Smooth muscle cell (in vitro differentiated cells): ENCODE data around the gene MED27. TPM values are rescaled to one million over a fixed set of nuclear protein-coding genes. Genes with fewer than 3 reads are reported as not detected.

Experiments used
- DNase-seq: peaks from one replicate; lab custom pipeline; 2025; ENCODE audit not compliant: unreplicated experiment; lab: John Stamatoyannopoulos, UW
- H2AFZ ChIP-seq: fragments of 200-600 bp; sonication (generic); 2 replicates; pipeline ENCODE4 v1.6.0; 2016; ENCODE audit warnings: antibody characterized with exemption, low read depth, mild to moderate bottlenecking
- H3F3A ChIP-seq: fragments of 200-600 bp; sonication (generic); 2 replicates; pipeline ENCODE4 v1.6.0; 2017; ENCODE audit warnings: antibody characterized with exemption, low read depth
- H3K27ac ChIP-seq: fragments of 200-600 bp; sonication (generic); 2 replicates; pipeline ENCODE4 v1.5.1; 2016; ENCODE audit warnings: low read depth, mild to moderate bottlenecking
- H3K27me3 ChIP-seq: fragments of 200-600 bp; sonication (generic); 2 replicates; pipeline ENCODE4 v1.6.1; 2016; ENCODE audit warnings: low read depth, mild to moderate bottlenecking
- H3K36me3 ChIP-seq: fragments of 200-600 bp; sonication (generic); 2 replicates; pipeline ENCODE4 v1.5.1; 2016; ENCODE audit warnings: low read depth
- H3K4me1 ChIP-seq: fragments of 200-600 bp; sonication (generic); 2 replicates; pipeline ENCODE4 v1.5.1; 2016; ENCODE audit warnings: low read depth
- H3K4me2 ChIP-seq: fragments of 200-600 bp; sonication (generic); 2 replicates; pipeline ENCODE4 v1.6.0; 2016; ENCODE audit warnings: mild to moderate bottlenecking
- H3K4me3 ChIP-seq: fragments of 200-600 bp; sonication (generic); 2 replicates; pipeline ENCODE4 v1.5.1; 2016; ENCODE audit warnings: mild to moderate bottlenecking
- H3K79me2 ChIP-seq: fragments of 200-600 bp; sonication (generic); 2 replicates; pipeline ENCODE4 v1.6.0; 2016; ENCODE audit warnings: low read depth, mild to moderate bottlenecking
- H3K9ac ChIP-seq: fragments of 200-600 bp; sonication (generic); 2 replicates; pipeline ENCODE4 v1.6.0; 2016; ENCODE audit warnings: low read depth
- H3K9me3 ChIP-seq: fragments of 200-600 bp; sonication (generic); replicated peaks from 2 replicates; pipeline ENCODE4 v1.5.1; 2016; ENCODE audit warnings: low read depth
- H4K20me1 ChIP-seq: fragments of 200-600 bp; sonication (generic); 2 replicates; pipeline ENCODE4 v1.6.0; 2016; ENCODE audit warnings: low read depth
- WGBS: methylation state at CpG from one replicate; pipeline ENCODE4 v1.1.7; 2016; ENCODE audit warnings: low lambda C conversion rate; 5-methylcytosine and 5-hydroxymethylcytosine counted together
- polyA plus RNA-seq: library from polyadenylated mRNA; unstranded; fragments of >200 nt; fragmentation: Nextera tagmentation; extraction: Ambion mirVana; gene quantifications from 2 replicates; pipeline ENCODE4 v1.2.1, GENCODE V29; 2016
- total RNA-seq: library from RNA; depleted of rRNA; stranded (reverse); fragments of >200 nt; gene quantifications from 2 replicates; pipeline ENCODE4 v1.2.3, GENCODE V29; 2014
- TF ChIP-seq, protein P1 (sequence below): fragments of 200-600 bp; sonication (generic); IDR thresholded peaks from 2 replicates; pipeline ENCODE4 v1.5.1; 2017; ENCODE audit warnings: borderline replicate concordance, mild to moderate bottlenecking, antibody characterized with exemption; ENCODE audit not compliant: insufficient read depth, poor library complexity, severe bottlenecking

Gene MED27
- total and polyA plus RNA-seq, 2 experiments from 2014 or later = 24.0 to 50.0 TPM

DNA sequence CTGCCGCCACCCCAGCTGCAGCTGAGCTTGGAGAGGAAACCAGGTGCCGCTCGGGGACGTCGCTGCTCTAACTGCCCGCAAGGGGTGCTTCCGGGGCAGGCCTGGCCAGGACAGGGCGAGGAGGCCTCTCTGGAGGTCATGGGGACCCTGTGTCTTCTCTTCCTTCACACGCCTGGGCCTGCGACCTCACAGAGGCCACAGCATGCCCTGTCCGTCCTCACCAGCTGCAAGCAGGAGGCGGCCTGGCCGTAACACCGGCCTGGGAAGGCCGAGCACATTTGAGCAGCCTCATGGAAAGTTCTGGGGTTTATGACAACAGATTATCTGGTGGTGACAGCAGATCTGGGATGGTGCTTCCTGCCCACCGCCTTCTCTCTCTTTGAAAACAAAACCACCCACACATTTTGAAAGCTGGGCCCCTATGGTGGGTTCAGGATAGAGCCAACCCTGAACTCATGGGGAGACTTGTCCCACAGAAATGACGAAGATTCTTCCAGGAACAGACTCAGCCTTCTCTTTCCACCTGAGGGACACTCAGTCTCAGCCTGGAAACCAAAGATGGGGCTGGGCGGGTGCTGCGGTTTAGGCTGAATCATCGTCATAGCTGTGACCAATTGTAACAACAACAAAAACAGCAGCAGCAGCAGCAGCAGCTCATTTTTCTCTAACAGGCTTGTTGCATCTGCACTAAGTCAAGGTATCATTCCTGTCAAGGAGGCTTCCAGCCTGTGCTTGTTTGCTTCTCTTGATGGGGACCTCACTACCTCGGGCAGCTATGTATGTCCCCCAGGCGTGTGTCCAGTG is 240.2 kb downstream of the MED27 start:
- no peaks in the 10 kb centered on the region for H3K36me3 ChIP-seq
- H3K4me2 ChIP-seq = no peak overlapping the region
- H3F3A ChIP-seq = no peaks in the 10 kb centered on the region
- no peaks in the 10 kb centered on the region for H3K9me3 ChIP-seq
- no peak for DNase-seq
- H3K79me2 ChIP-seq = no peaks in the 10 kb centered on the region
- no peaks in the 10 kb centered on the region for H3K27me3 ChIP-seq
- no peaks in the 10 kb centered on the region for H3K4me1 ChIP-seq
- H4K20me1 ChIP-seq = no peaks in the 10 kb centered on the region
- WGBS = 68% methylated on average over 22 of the region's 22 CpGs
- no peak overlapping the region for H3K27ac ChIP-seq
- no peak overlapping the region for H3K4me3 ChIP-seq
- no peak overlapping the region for H2AFZ ChIP-seq
- H3K9ac ChIP-seq = no peak overlapping the region
- TF ChIP-seq, protein P1, sequence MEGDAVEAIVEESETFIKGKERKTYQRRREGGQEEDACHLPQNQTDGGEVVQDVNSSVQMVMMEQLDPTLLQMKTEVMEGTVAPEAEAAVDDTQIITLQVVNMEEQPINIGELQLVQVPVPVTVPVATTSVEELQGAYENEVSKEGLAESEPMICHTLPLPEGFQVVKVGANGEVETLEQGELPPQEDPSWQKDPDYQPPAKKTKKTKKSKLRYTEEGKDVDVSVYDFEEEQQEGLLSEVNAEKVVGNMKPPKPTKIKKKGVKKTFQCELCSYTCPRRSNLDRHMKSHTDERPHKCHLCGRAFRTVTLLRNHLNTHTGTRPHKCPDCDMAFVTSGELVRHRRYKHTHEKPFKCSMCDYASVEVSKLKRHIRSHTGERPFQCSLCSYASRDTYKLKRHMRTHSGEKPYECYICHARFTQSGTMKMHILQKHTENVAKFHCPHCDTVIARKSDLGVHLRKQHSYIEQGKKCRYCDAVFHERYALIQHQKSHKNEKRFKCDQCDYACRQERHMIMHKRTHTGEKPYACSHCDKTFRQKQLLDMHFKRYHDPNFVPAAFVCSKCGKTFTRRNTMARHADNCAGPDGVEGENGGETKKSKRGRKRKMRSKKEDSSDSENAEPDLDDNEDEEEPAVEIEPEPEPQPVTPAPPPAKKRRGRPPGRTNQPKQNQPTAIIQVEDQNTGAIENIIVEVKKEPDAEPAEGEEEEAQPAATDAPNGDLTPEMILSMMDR = no peak

DNA sequence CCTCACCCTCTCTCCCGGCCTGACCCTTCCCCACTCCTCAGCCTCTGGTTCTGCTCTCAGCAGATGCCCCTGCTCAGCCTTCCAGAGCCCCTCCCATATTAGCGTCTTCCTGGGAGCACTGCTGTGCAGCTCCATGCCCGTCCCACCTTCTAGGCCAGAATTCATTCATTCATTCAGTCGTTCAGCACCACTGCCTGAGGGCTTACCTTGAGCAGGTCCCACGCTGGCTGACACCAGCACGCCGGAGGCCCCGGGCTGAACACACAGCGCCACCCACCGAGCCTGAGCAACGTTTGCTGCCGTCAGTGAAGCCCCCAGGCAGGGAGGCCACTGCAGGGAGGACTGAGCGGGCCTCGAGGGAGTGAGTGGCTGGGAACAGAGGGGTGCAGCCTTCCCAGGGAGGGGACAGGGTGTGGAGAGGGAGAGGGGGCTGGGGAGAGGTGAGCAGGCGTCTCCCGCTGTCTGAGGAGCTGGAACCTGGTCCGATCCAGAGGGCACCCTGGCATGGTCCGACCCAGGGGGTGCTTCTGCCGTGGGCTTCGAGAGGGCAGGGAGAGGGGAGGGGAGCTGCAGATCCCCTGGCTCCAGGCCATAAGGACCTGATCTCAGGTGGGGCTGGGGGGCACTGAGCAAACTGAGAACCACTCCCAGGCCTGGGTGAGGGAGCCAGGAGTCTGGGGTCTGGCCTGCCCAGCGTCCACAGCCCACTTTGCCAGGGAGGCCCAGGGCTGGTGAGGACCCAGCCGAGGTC is 241.0 kb downstream of the MED27 start:
- Histone ChIP-seq H3F3A (no peaks in the 10 kb centered on the region), H3K4me1 (no peaks in the 10 kb centered on the region), H3K9me3 (no peaks in the 10 kb centered on the region), H3K36me3 (no peaks in the 10 kb centered on the region), H4K20me1 (no peaks in the 10 kb centered on the region), H2AFZ (no peak overlapping the region), H3K27me3 (no peaks in the 10 kb centered on the region), H3K9ac (no peak overlapping the region), H3K27ac (no peak overlapping the region), H3K79me2 (no peaks in the 10 kb centered on the region), H3K4me3 (no peak overlapping the region), H3K4me2 (no peak overlapping the region)
- WGBS = 76% methylated on average over 22 of the region's 22 CpGs
- TF ChIP-seq, protein P1 = no peak
- DNase-seq = no peak

DNA sequence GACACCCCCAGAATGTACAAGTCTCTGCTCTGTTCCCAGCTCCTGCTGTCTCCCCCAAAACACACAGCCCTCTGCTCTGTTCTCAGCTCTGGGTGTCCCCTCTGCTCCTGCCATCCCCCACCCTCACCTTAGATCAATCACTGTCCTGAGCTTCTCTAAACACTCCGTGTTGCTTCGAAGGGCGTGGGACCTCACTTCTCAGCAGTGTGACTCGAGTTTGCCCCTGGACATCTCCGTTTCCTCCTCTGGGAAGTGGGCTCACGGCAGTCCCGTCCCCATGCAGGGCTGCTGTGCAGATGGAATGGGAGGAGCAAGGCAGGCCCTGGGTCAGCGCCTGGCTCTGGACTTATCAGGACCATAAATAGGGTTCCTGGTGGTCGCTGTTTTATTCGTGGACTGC is 241.8 kb downstream of the MED27 start:
- H3K79me2 ChIP-seq = no peaks in the 10 kb centered on the region
- WGBS = 70% methylated on average over 10 of the region's 10 CpGs
- no peak overlapping the region for H2AFZ ChIP-seq
- no peak overlapping the region for H3K4me2 ChIP-seq
- no peak overlapping the region for H3K4me3 ChIP-seq
- no peak overlapping the region for H3K27ac ChIP-seq
- H3K9me3 ChIP-seq = no peaks in the 10 kb centered on the region
- H3K27me3 ChIP-seq = no peaks in the 10 kb centered on the region
- no peak for DNase-seq
- H3K4me1 ChIP-seq = no peaks in the 10 kb centered on the region
- H3K9ac ChIP-seq = no peak overlapping the region
- H3F3A ChIP-seq = no peaks in the 10 kb centered on the region
- no peaks in the 10 kb centered on the region for H4K20me1 ChIP-seq
- no peaks in the 10 kb centered on the region for H3K36me3 ChIP-seq
- TF ChIP-seq, protein P1 = no peak
